H9 (cell line): ENCODE data around the gene C11orf86. TPM values are rescaled to one million over a fixed set of nuclear protein-coding genes. Genes with fewer than 3 reads are reported as not detected.

Experiments used
- DNase-seq: peaks from one replicate; pipeline ENCODE4 v3.0.0-alpha.2; 2017
- H2AFZ ChIP-seq: one replicate; pipeline ENCODE4 v1.6.1; 2013; ENCODE audit warnings: mild to moderate bottlenecking, low read length, control low read depth, moderate library complexity
- H2AK5ac ChIP-seq: 2 replicates; pipeline ENCODE4 v1.6.1; 2013; ENCODE audit warnings: low read length, control low read depth, mixed read lengths; ENCODE audit not compliant: insufficient read length
- H2BK120ac ChIP-seq: one replicate; pipeline ENCODE4 v1.6.1; 2013; ENCODE audit warnings: low read depth, mild to moderate bottlenecking, low read length, control low read depth, inconsistent platforms; ENCODE audit not compliant: poor library complexity, severe bottlenecking
- H2BK12ac ChIP-seq: 2 replicates; pipeline ENCODE4 v1.6.1; 2013; ENCODE audit warnings: low read length, control low read depth, mixed read lengths, low read depth; ENCODE audit not compliant: insufficient read length
- H2BK15ac ChIP-seq: 2 replicates; pipeline ENCODE4 v1.6.1; 2013; ENCODE audit warnings: low read depth, low read length, control low read depth
- H2BK20ac ChIP-seq: one replicate; pipeline ENCODE4 v1.6.1; 2013; ENCODE audit warnings: low read depth, mild to moderate bottlenecking, low read length, control low read depth, inconsistent platforms; ENCODE audit not compliant: poor library complexity, severe bottlenecking
- H2BK5ac ChIP-seq: 2 replicates; pipeline ENCODE4 v1.6.1; 2013; ENCODE audit warnings: low read length, control low read depth, mixed read lengths; ENCODE audit not compliant: insufficient read length
- H3K14ac ChIP-seq: 2 replicates; pipeline ENCODE4 v1.6.1; 2013; ENCODE audit warnings: low read length, control low read depth; ENCODE audit not compliant: insufficient read depth
- H3K18ac ChIP-seq: 2 replicates; pipeline ENCODE4 v1.6.1; 2013; ENCODE audit warnings: low read depth, mild to moderate bottlenecking, mixed read lengths, low read length, control low read depth; ENCODE audit not compliant: insufficient read length
- H3K23ac ChIP-seq: 2 replicates; pipeline ENCODE4 v1.6.1; 2013; ENCODE audit warnings: low read length, control low read depth, mixed read lengths, low read depth; ENCODE audit not compliant: insufficient read length
- H3K23me2 ChIP-seq: 2 replicates; pipeline ENCODE4 v1.6.1; 2013; ENCODE audit warnings: low read depth, mild to moderate bottlenecking, mixed read lengths, low read length, control low read depth; ENCODE audit not compliant: insufficient read length, poor library complexity, severe bottlenecking
- H3K27ac ChIP-seq: 2 replicates; pipeline ENCODE4 v1.5.1; 2013; ENCODE audit warnings: low read length, control low read depth, mixed read lengths, low read depth; ENCODE audit not compliant: insufficient read length
- H3K27me3 ChIP-seq: 2 replicates; pipeline ENCODE4 v1.6.1; 2013; ENCODE audit warnings: low read length, control low read depth, inconsistent platforms; ENCODE audit not compliant: insufficient read depth
- H3K4ac ChIP-seq: 2 replicates; pipeline ENCODE4 v1.6.1; 2013; ENCODE audit warnings: low read depth, mild to moderate bottlenecking, control low read depth, inconsistent platforms, low read length, moderate library complexity
- H3K4me1 ChIP-seq: 2 replicates; pipeline ENCODE4 v1.6.1; 2013; ENCODE audit warnings: low read length, control low read depth, inconsistent platforms; ENCODE audit not compliant: insufficient read depth
- H3K4me2 ChIP-seq: 2 replicates; pipeline ENCODE4 v1.6.1; 2013; ENCODE audit warnings: low read length, control low read depth, mixed read lengths; ENCODE audit not compliant: insufficient read length, insufficient read depth
- H3K56ac ChIP-seq: 2 replicates; pipeline ENCODE4 v1.6.1; 2013; ENCODE audit warnings: low read depth, mild to moderate bottlenecking, mixed read lengths, low read length, control low read depth; ENCODE audit not compliant: insufficient read length
- H3K79me1 ChIP-seq: 2 replicates; pipeline ENCODE4 v1.6.1; 2013; ENCODE audit warnings: low read depth, mild to moderate bottlenecking, moderate library complexity, low read length, control low read depth, inconsistent platforms; ENCODE audit not compliant: insufficient read depth, poor library complexity, severe bottlenecking
- H3K79me2 ChIP-seq: 2 replicates; pipeline ENCODE4 v1.6.1; 2013; ENCODE audit warnings: low read length, control low read depth, inconsistent platforms; ENCODE audit not compliant: insufficient read depth
- H3K9ac ChIP-seq: 2 replicates; pipeline ENCODE4 v1.6.1; 2013; ENCODE audit warnings: low read length, control low read depth, mixed read lengths; ENCODE audit not compliant: insufficient read length; ENCODE audit errors: extremely low read depth
- H3K9me3 ChIP-seq: one replicate; pipeline ENCODE4 v1.6.1; 2013; ENCODE audit warnings: low read depth, low read length, inconsistent platforms; ENCODE audit not compliant: control insufficient read depth
- H3T11ph ChIP-seq: one replicate; pipeline ENCODE4 v1.6.1; 2013; ENCODE audit warnings: mild to moderate bottlenecking, low read length, control low read depth, inconsistent platforms
- H4K20me1 ChIP-seq: one replicate; pipeline ENCODE4 v1.6.1; 2013; ENCODE audit not compliant: control insufficient read depth, insufficient read length, insufficient read depth
- H4K5ac ChIP-seq: 2 replicates; pipeline ENCODE4 v1.6.1; 2013; ENCODE audit warnings: low read depth, mild to moderate bottlenecking, mixed read lengths, low read length, control low read depth; ENCODE audit not compliant: insufficient read length
- H4K8ac ChIP-seq: replicated peaks from 2 replicates; pipeline ENCODE4 v1.6.1; 2013; ENCODE audit warnings: low read length, control low read depth, mixed read lengths, low read depth; ENCODE audit not compliant: insufficient read length
- H4K91ac ChIP-seq: 2 replicates; pipeline ENCODE4 v1.6.1; 2013; ENCODE audit warnings: low read depth, mild to moderate bottlenecking, moderate library complexity, mixed read lengths, low read length, control low read depth; ENCODE audit not compliant: insufficient read length
- H3K27ac Mint-ChIP-seq, 3 experiments: 2 replicates in 2 of 3; 3 replicates in 1 of 3; pipeline ENCODE4 v1.8.0; 2020 to 2021; ENCODE audit warnings: mixed read lengths in 3 of 3, mild to moderate bottlenecking in 1 of 3, moderate library complexity in 1 of 3
- H3K27me3 Mint-ChIP-seq: 2 replicates; pipeline ENCODE4 v1.8.0; 2021; ENCODE audit warnings: low read depth, mild to moderate bottlenecking, moderate library complexity, mixed read lengths
- H3K36me3 Mint-ChIP-seq, 3 experiments: 2 replicates in 2 of 3; 3 replicates in 1 of 3; pipeline ENCODE4 v1.8.0; 2020 to 2021; ENCODE audit warnings: low read depth in 3 of 3, mixed read lengths in 3 of 3; ENCODE audit not compliant: insufficient read depth in 1 of 3
- H3K4me1 Mint-ChIP-seq, 2 experiments: 2 replicates each; pipeline ENCODE4 v1.8.0; 2020; ENCODE audit warnings: mixed read lengths in 2 of 2
- H3K4me3 Mint-ChIP-seq, 2 experiments: 2 replicates in 1 of 2; 3 replicates in 1 of 2; pipeline ENCODE4 v1.8.0; 2020 to 2021; ENCODE audit warnings: mild to moderate bottlenecking in 2 of 2, mixed read lengths in 2 of 2, moderate library complexity in 1 of 2
- H3K9me3 Mint-ChIP-seq, 2 experiments: 2 replicates in 1 of 2; 3 replicates in 1 of 2; pipeline ENCODE4 v1.8.0; 2020; ENCODE audit warnings: mild to moderate bottlenecking in 2 of 2, mixed read lengths in 2 of 2, moderate library complexity in 1 of 2
- CTCF ChIP-seq: fragments of 200-600 bp; sonication (generic); conservative IDR thresholded peaks from 3 replicates; pipeline ENCODE4 v1.8.0; 2021; ENCODE audit warnings: antibody characterized with exemption, mild to moderate bottlenecking
- WGBS: extraction: QIAGEN DNeasy Blood & Tissue Kit; methylation state at CpG from one replicate; pipeline ENCODE4 v1.1.7; 2013; ENCODE audit warnings: missing lambda C conversion rate, low lambda C conversion rate, mixed read lengths; ENCODE audit not compliant: insufficient read length; ENCODE audit errors: extremely low coverage; 5-methylcytosine and 5-hydroxymethylcytosine counted together
- total RNA-seq: library from RNA; stranded (reverse); gene quantifications from 2 replicates; pipeline ENCODE4 v1.2.1, GENCODE V29; 2021

The C11orf86 gene
- total RNA-seq, 1 experiment from 2014 or later, result not detected

GRCh38 chr11:67010296-67010905 is 35.3 kb downstream of the C11orf86 start:
- TF ChIP-seq CTCF, result no peak
- Histone ChIP-seq H2BK15ac (no peak overlapping the region), H3K23me2 (no peaks in the 10 kb centered on the region), H3K14ac (no peak overlapping the region), H4K20me1 (no peaks in the 10 kb centered on the region), H2AFZ (no peak overlapping the region), H2AK5ac (no peak overlapping the region), H3K4me1 (peaks cover 2% of the 10 kb centered on the region; the same call in 1 of the 2 replicates), H3T11ph (no peak overlapping the region), H3K4ac (no peak overlapping the region), H4K91ac (no peak overlapping the region), H2BK5ac (no peak overlapping the region), H4K8ac (no peak overlapping the region), H3K79me1 (no peaks in the 10 kb centered on the region), H4K5ac (no peak overlapping the region), H2BK120ac (no peak overlapping the region), H3K9ac (no peak overlapping the region), H3K4me2 (no peak overlapping the region), H3K56ac (no peak overlapping the region), H3K9me3 (no peaks in the 10 kb centered on the region), H2BK20ac (no peak overlapping the region), H3K18ac (no peak overlapping the region), H3K27me3 (no peaks in the 10 kb centered on the region), H3K23ac (no peak overlapping the region), H3K27ac (no peak overlapping the region), H3K79me2 (no peaks in the 10 kb centered on the region), H2BK12ac (no peak overlapping the region)
- peaks cover 14 to 26% of the 10 kb centered on the region in 2 experiments for H3K4me1 Mint-ChIP-seq
- H3K9me3 Mint-ChIP-seq, result no peaks in the 10 kb centered on the region; a peak in 1 of 5 replicates
- no peak for DNase-seq
- H3K27ac Mint-ChIP-seq, result no peak overlapping the region
- no peak overlapping the region for H3K4me3 Mint-ChIP-seq
- peaks cover 0 to 18% (median 0%) of the 10 kb centered on the region in 3 experiments; a peak in 5 of 7 replicates for H3K36me3 Mint-ChIP-seq
- WGBS, result no CpG with 5 or more reads among the region's 7 CpGs
- no peaks in the 10 kb centered on the region; the same call in none of the 2 replicates for H3K27me3 Mint-ChIP-seq
